HUDEP-2 (cell line): ENCODE results near the gene PTRHD1.
A peak's percentile ranks its signal among the peaks of the same experiment; 100 is the strongest.

Experiments
- DNase-seq, 76 experiments: peaks; one replicate each; lab custom pipeline; 2025; ENCODE audit not compliant: unreplicated experiment in 76 of 76; lab: John Stamatoyannopoulos, UW

PTRHD1 gene

GRCh38 chr2:24766609-24767008 lies 26.6 kb downstream of the PTRHD1 start:
- DNase-seq: peak in 2 of 76 experiments; percentile 5 to 7

GRCh38 chr2:24763843-24764242 lies 29.3 kb downstream of the PTRHD1 start:
- DNase-seq: no peak

- no peak for DNase-seq
These were observed 30.7 kb downstream of the PTRHD1 start for GRCh38 chr2:24762518-24762917.

GRCh38 chr2:24761866-24762265 lies 31.3 kb downstream of the PTRHD1 start:
- DNase-seq: no peak

- DNase-seq: no peak
These were observed 36.4 kb downstream of the PTRHD1 start for GRCh38 chr2:24756789-24757188.

- DNase-seq: no peak
These were observed 38.0 kb downstream of the PTRHD1 start for GRCh38 chr2:24754985-24755705.

- no peak for DNase-seq
These were observed 44.0 kb downstream of the PTRHD1 start for GRCh38 chr2:24749069-24749691.

GRCh38 chr2:24747299-24747698 lies 45.9 kb downstream of the PTRHD1 start:
- no peak for DNase-seq

- no peak for DNase-seq
These were observed 47.4 kb downstream of the PTRHD1 start for GRCh38 chr2:24745825-24746224.

GRCh38 chr2:24744356-24744755 lies 48.8 kb downstream of the PTRHD1 start:
- DNase-seq: no peak

- no peak for DNase-seq
These were observed 49.3 kb downstream of the PTRHD1 start for GRCh38 chr2:24743924-24744323.

GRCh38 chr2:24742730-24743129 lies 50.5 kb downstream of the PTRHD1 start:
- DNase-seq: no peak

GRCh38 chr2:24740142-24740541 lies 53.0 kb downstream of the PTRHD1 start:
- DNase-seq: no peak
